ENCODE measurements around the gene NOS1.

DNA sequence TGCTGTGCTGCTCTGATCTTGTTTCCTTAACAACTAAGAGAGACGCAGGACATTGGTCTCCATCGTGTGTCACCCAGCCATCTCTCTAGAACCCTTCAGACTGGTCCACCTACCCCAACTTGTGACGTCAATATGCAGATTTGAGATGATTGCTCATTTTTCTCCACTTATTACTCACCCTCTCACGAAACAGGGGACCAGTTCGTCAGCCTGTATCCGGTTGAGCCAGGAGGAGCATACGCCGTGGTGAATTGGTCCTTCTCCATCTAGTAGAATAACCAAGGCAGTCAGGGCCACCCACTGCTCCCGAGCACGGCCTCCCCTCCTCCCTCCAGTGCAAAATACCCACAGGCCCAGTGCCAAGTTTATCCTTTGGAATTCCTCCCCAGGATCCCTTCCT is 134.9 kb downstream of the NOS1 start:
- TF ChIP-seq, protein P1, sequence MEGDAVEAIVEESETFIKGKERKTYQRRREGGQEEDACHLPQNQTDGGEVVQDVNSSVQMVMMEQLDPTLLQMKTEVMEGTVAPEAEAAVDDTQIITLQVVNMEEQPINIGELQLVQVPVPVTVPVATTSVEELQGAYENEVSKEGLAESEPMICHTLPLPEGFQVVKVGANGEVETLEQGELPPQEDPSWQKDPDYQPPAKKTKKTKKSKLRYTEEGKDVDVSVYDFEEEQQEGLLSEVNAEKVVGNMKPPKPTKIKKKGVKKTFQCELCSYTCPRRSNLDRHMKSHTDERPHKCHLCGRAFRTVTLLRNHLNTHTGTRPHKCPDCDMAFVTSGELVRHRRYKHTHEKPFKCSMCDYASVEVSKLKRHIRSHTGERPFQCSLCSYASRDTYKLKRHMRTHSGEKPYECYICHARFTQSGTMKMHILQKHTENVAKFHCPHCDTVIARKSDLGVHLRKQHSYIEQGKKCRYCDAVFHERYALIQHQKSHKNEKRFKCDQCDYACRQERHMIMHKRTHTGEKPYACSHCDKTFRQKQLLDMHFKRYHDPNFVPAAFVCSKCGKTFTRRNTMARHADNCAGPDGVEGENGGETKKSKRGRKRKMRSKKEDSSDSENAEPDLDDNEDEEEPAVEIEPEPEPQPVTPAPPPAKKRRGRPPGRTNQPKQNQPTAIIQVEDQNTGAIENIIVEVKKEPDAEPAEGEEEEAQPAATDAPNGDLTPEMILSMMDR (IDR thresholded peaks at IDR 0.05): no peak
- TF ChIP-seq POLR2AphosphoS5 (IDR thresholded peaks at IDR 0.05; ENCODE audit: insufficient read depth in 1 of 2, low read depth in 1 of 2): no peak
- TF ChIP-seq POLR2A (IDR thresholded peaks at IDR 0.05): no peak
